Left lung (tissue), 10 donors: ENCODE data around the gene ASCL2. TPM values are rescaled to one million over a fixed set of nuclear protein-coding genes. Genes with fewer than 3 reads are reported as not detected.

ENCODE experiments used
- ATAC-seq: fragments of 200-7000 bp; cut with Tn5 transposase; one replicate; pipeline ENCODE4 v1.9.1; 2020; ENCODE audit warnings: moderate library complexity
- DNase-seq, 4 donors: peaks; one replicate each; pipeline ENCODE4 v3.0.0-alpha.2; 2013 to 2020
- H3K27ac ChIP-seq, 2 donors: fragments of 200-600 bp; sonication (generic) in 1 of 2; one replicate each; pipeline versions ENCODE4 v1.5.0 to v1.8.0; 2020 to 2021
- H3K27me3 ChIP-seq, 2 donors: fragments of 200-600 bp; sonication (generic) in 1 of 2; one replicate each; pipeline versions ENCODE4 v1.5.0 to v1.8.0; 2020 to 2021
- H3K36me3 ChIP-seq, 2 donors: fragments of 200-600 bp; sonication (generic) in 1 of 2; one replicate each; pipeline versions ENCODE4 v1.5.0 to v1.8.0; 2020 to 2021
- H3K4me1 ChIP-seq, 2 donors: fragments of 200-600 bp; one replicate each; pipeline ENCODE4 v1.8.0; 2021
- H3K4me3 ChIP-seq, 2 donors: fragments of 200-600 bp; sonication (generic) in 1 of 2; one replicate each; pipeline versions ENCODE4 v1.5.0 to v1.8.0; 2020 to 2021; ENCODE audit warnings: mild to moderate bottlenecking in 1 of 2
- H3K9me3 ChIP-seq, 2 donors: fragments of 200-600 bp; sonication (generic) in 1 of 2; one replicate each; pipeline versions ENCODE4 v1.5.0 to v1.8.0; 2020 to 2021
- intact Hi-C, 2 donors: fragments of 100-400 bp; cut with DNase I; formaldehyde crosslinking; loops; one replicate each; pipeline versions ENCODE4 v1.11.2 to v1.14.2; 2022
- polyA plus RNA-seq, 6 donors: library from polyadenylated mRNA; unstranded; fragments of 120-200 nt; gene quantifications; one replicate each; pipeline ENCODE4 v1.2.1, GENCODE V29; 2013; ENCODE audit not compliant: insufficient read length in 6 of 6
- total RNA-seq, 2 donors: library from RNA; stranded (reverse); fragmentation: NEBNext Ultra II Directional; extraction: Animal tissue kit (Norgen Biotek cat#: 25700); gene quantifications; one replicate each; pipeline ENCODE4 v1.2.1, GENCODE V29; 2021
- TF ChIP-seq, protein P1 (sequence below), 2 donors: fragments of 200-600 bp; sonication (generic) in 1 of 2; IDR thresholded peaks; one replicate each; pipeline versions ENCODE4 v1.5.0 to v1.8.0; 2021; ENCODE audit warnings: antibody characterized with exemption in 2 of 2
- donor health status: DM: no; HTN: yes; CAD: no.
- donor health status: DM: no; HTN: no; CAD: no.

Gene ASCL2
- total and polyA plus RNA-seq, 8 donors: 0.50 to 2.3 (median 1.2) TPM

- no peak overlapping the region for H3K4me3 ChIP-seq
- TF ChIP-seq, protein P1, sequence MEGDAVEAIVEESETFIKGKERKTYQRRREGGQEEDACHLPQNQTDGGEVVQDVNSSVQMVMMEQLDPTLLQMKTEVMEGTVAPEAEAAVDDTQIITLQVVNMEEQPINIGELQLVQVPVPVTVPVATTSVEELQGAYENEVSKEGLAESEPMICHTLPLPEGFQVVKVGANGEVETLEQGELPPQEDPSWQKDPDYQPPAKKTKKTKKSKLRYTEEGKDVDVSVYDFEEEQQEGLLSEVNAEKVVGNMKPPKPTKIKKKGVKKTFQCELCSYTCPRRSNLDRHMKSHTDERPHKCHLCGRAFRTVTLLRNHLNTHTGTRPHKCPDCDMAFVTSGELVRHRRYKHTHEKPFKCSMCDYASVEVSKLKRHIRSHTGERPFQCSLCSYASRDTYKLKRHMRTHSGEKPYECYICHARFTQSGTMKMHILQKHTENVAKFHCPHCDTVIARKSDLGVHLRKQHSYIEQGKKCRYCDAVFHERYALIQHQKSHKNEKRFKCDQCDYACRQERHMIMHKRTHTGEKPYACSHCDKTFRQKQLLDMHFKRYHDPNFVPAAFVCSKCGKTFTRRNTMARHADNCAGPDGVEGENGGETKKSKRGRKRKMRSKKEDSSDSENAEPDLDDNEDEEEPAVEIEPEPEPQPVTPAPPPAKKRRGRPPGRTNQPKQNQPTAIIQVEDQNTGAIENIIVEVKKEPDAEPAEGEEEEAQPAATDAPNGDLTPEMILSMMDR (IDR thresholded peaks at IDR 0.05): no peak
- peaks cover 16 to 66% of the 10 kb centered on the region in 2 donors for H3K4me1 ChIP-seq
Measured at GRCh38 chr11:2305788-2306451, 35.5 kb upstream of the ASCL2 start.

GRCh38 chr11:2305140-2305778, 34.9 kb upstream of the ASCL2 start:
- DNase-seq (peak; percentile 66 to 97 (median 86)), ATAC-seq (peak; percentile 85)
- no peaks in the 10 kb centered on the region for H3K9me3 ChIP-seq
- TF ChIP-seq, protein P1 (IDR thresholded peaks at IDR 0.05): peak; percentile 87 to 97
- no peaks in the 10 kb centered on the region for H3K27me3 ChIP-seq
- no peaks in the 10 kb centered on the region for H3K36me3 ChIP-seq
- intact Hi-C loops: loop anchor here (2.0 to 10.0 kb wide), 3 partner anchors 110 to 220 kb away; no protein-coding TSS in a partner anchor
- peak overlapping the region; percentile 64 to 65 for H3K27ac ChIP-seq
- H3K4me3 ChIP-seq: no peak overlapping the region
- H3K4me1 ChIP-seq: peaks cover 16 to 73% of the 10 kb centered on the region in 2 donors

More at GRCh38 chr11:2305788-2306451, 35.5 kb upstream of the ASCL2 start:
- intact Hi-C loops: loop anchor here (2.0 to 10.0 kb wide), 3 partner anchors 109 to 219 kb away; no protein-coding TSS in a partner anchor
- Histone ChIP-seq H3K27ac (peak overlapping the region; percentile 86 to 87), H3K27me3 (no peaks in the 10 kb centered on the region), H3K9me3 (no peaks in the 10 kb centered on the region), H3K36me3 (no peaks in the 10 kb centered on the region)
- peak in 2 of 4 donors; percentile 82 to 91 for DNase-seq
- ATAC-seq: peak; percentile 9

DNA sequence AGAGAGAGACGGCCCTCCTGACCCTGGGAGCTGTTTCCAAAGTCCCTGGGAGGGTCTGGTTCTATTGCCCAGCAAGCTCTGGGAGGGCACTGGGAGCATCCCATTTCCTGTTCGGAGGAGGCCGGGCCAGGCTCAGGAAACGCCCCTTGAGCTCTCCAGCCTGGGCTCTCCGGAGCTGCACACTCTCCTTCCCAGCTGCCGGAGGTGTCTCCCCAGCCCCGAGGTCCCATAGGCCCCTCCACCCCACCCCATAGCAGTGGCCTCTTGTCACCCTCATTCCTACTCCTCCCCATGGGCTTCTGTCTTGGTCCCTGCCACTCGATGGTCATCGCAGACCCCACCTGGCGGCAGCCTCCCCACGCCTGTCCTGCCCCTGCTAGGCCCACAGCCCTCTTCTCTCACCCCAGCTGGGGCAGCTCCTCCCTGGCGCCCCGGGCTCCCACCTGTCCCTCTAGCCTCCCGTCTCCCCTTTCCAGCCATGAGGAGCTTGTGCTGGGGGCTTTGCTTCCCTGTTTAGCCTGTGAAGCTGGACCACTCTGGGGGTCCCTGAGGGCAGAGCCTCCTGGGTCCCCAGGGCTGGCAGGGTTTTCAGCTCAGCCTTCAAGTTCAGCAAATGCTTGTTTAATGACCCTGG, 34.2 kb upstream of the ASCL2 start:
- peaks cover 16 to 73% of the 10 kb centered on the region in 2 donors for H3K4me1 ChIP-seq
- H3K4me3 ChIP-seq: no peak overlapping the region
- TF ChIP-seq, protein P1 (IDR thresholded peaks at IDR 0.05): no peak
- DNase-seq (peak in 1 of 4 donors; percentile 76), ATAC-seq (no peak)
- no peaks in the 10 kb centered on the region for H3K9me3 ChIP-seq
- H3K27ac ChIP-seq: peak overlapping the region; percentile 65 to 88
- H3K27me3 ChIP-seq: no peaks in the 10 kb centered on the region
- intact Hi-C loops: loop anchor here (2.0 to 10.0 kb wide), 3 partner anchors 110 to 220 kb away; no protein-coding TSS in a partner anchor
- H3K36me3 ChIP-seq: no peaks in the 10 kb centered on the region

- Histone ChIP-seq H3K9me3 (no peaks in the 10 kb centered on the region), H3K27me3 (no peaks in the 10 kb centered on the region), H3K27ac (peak overlapping the region in 1 of 2 donors; percentile 88), H3K4me1 (peaks cover 16 to 73% of the 10 kb centered on the region in 2 donors), H3K36me3 (no peaks in the 10 kb centered on the region), H3K4me3 (no peak overlapping the region)
- intact Hi-C loops: loop anchor here (2.0 to 10.0 kb wide), 3 partner anchors 111 to 221 kb away; no protein-coding TSS in a partner anchor
- DNase-seq: no peak
- no peak for ATAC-seq
- TF ChIP-seq, protein P1 (IDR thresholded peaks at IDR 0.05): no peak
Measured at GRCh38 chr11:2303627-2304505, 33.5 kb upstream of the ASCL2 start.
